Thyroid gland (tissue), 4 donors: ENCODE measurements around the gene COG7. TPM values are rescaled to one million over a fixed set of nuclear protein-coding genes. Genes with fewer than 3 reads are reported as not detected.

Source experiments
- DNase-seq, 2 donors: peaks; one replicate each; pipeline ENCODE4 v3.0.0-alpha.2; 2019
- H3K27ac ChIP-seq, 3 donors: fragments of 200-600 bp; sonication (generic); 1 replicate in 2 of 3; 2 replicates in 1 of 3; pipeline ENCODE4 v1.5.1; 2016 to 2019; ENCODE audit warnings: mild to moderate bottlenecking in 1 of 3, moderate library complexity in 1 of 3
- H3K27me3 ChIP-seq: fragments of 200-600 bp; sonication (generic); one replicate; pipeline ENCODE4 v1.5.1; 2019
- H3K36me3 ChIP-seq, 2 donors: fragments of 200-600 bp; sonication (generic); one replicate each; pipeline ENCODE4 v1.5.1; 2016 to 2019
- H3K4me1 ChIP-seq, 2 donors: fragments of 200-600 bp; sonication (generic); one replicate each; pipeline ENCODE4 v1.5.1; 2017 to 2019
- H3K4me3 ChIP-seq, 3 donors: fragments of 200-600 bp; sonication (generic); replicated peaks in 1 of 3; 1 replicate in 2 of 3; 2 replicates in 1 of 3; pipeline ENCODE4 v1.5.1; 2016; ENCODE audit warnings: mild to moderate bottlenecking in 1 of 3
- H3K9me3 ChIP-seq: fragments of 200-600 bp; sonication (generic); one replicate; pipeline ENCODE4 v1.5.1; 2017
- CTCF ChIP-seq, 6 experiments: fragments of 200-600 bp in 3 of 6; fragments of 450-650 bp in 3 of 6; sonication (generic) in 3 of 6; IDR thresholded peaks; one replicate each; pipeline ENCODE4 v1.5.1; 2016 to 2019; ENCODE audit warnings: antibody characterized with exemption in 6 of 6, mild to moderate bottlenecking in 2 of 6, inconsistent platforms in 1 of 6, moderate library complexity in 1 of 6
- POLR2A ChIP-seq, 2 donors: fragments of 450-650 bp; IDR thresholded peaks; one replicate each; pipeline ENCODE4 v1.6.1; 2017; ENCODE audit warnings: antibody characterized with exemption in 2 of 2, mild to moderate bottlenecking in 2 of 2, moderate library complexity in 1 of 2
- WGBS, 2 donors: methylation state at CpG; one replicate each; pipeline ENCODE4 v1.1.5; 2017; 5-methylcytosine and 5-hydroxymethylcytosine counted together
- intact Hi-C: fragments of 100-400 bp; cut with DNase I; formaldehyde crosslinking; loops from one replicate; pipeline ENCODE4 v1.15.1; 2023
- total RNA-seq, 4 donors: library from RNA; depleted of rRNA; stranded (reverse); fragments of >200 nt; gene quantifications; one replicate each; pipeline ENCODE4 v1.2.3, GENCODE V29; 2016

COG7 gene
- total RNA-seq, 4 donors from 2014 or later = 27.5 to 35.1 (median 30.8) TPM

GRCh38 chr16:23499801-23500200, 46.8 kb upstream of the COG7 start:
- H3K27ac ChIP-seq = peak overlapping the region in 2 of 3 donors; percentile 33 to 40
- no peaks in the 10 kb centered on the region for H3K27me3 ChIP-seq
- intact Hi-C loops = no loop called here
- TF ChIP-seq CTCF (IDR thresholded peaks at IDR 0.05) (no peak), POLR2A (IDR thresholded peaks at IDR 0.05) (no peak)
- H3K4me1 ChIP-seq = peaks cover 71 to 88% of the 10 kb centered on the region in 2 donors
- no peak overlapping the region for H3K4me3 ChIP-seq
- DNase-seq = no peak
- H3K9me3 ChIP-seq = no peaks in the 10 kb centered on the region
- 73 to 86% methylated on average over 7 of the region's 7 CpGs for WGBS, 2 donors
- H3K36me3 ChIP-seq = peaks cover 0 to 9% of the 10 kb centered on the region in 2 donors

GRCh38 chr16:23498863-23499262, 45.9 kb upstream of the COG7 start:
- no peak overlapping the region for H3K4me3 ChIP-seq
- H3K27ac ChIP-seq = peak overlapping the region; percentile 89 to 96 (median 90)
- H3K9me3 ChIP-seq = no peaks in the 10 kb centered on the region
- peak in 1 of 2 donors; percentile 29 for DNase-seq
- H3K4me1 ChIP-seq = peaks cover 69 to 88% of the 10 kb centered on the region in 2 donors
- H3K27me3 ChIP-seq = no peaks in the 10 kb centered on the region
- TF ChIP-seq POLR2A (IDR thresholded peaks at IDR 0.05) = no peak
- no peak for TF ChIP-seq CTCF (IDR thresholded peaks at IDR 0.05)
- H3K36me3 ChIP-seq = peaks cover 3 to 9% of the 10 kb centered on the region in 2 donors
- WGBS, 2 donors = 83 to 89% methylated on average over 11 of the region's 11 CpGs
- intact Hi-C loops = no loop called here

GRCh38 chr16:23497543-23497868, 44.5 kb upstream of the COG7 start:
- intact Hi-C loops = no loop called here
- Histone ChIP-seq H3K27me3 (no peaks in the 10 kb centered on the region), H3K4me3 (no peak overlapping the region), H3K9me3 (no peaks in the 10 kb centered on the region), H3K27ac (peak overlapping the region; percentile 89 to 96 (median 90)), H3K36me3 (peaks cover 11 to 18% of the 10 kb centered on the region in 2 donors), H3K4me1 (peaks cover 73 to 94% of the 10 kb centered on the region in 2 donors)
- 75 to 82% methylated on average over 6 of the region's 6 CpGs for WGBS, 2 donors
- no peak for DNase-seq
- TF ChIP-seq POLR2A (IDR thresholded peaks at IDR 0.05) = no peak
- no peak for TF ChIP-seq CTCF (IDR thresholded peaks at IDR 0.05)

- H3K9me3 ChIP-seq = no peaks in the 10 kb centered on the region
- intact Hi-C loops = no loop called here
- H3K27me3 ChIP-seq = no peaks in the 10 kb centered on the region
- peak; percentile 72 to 78 for DNase-seq
- H3K36me3 ChIP-seq = peaks cover 11 to 18% of the 10 kb centered on the region in 2 donors
- peaks cover 73 to 92% of the 10 kb centered on the region in 2 donors for H3K4me1 ChIP-seq
- H3K4me3 ChIP-seq = no peak overlapping the region
- TF ChIP-seq CTCF (IDR thresholded peaks at IDR 0.05) = no peak
- peak in 1 of 2 donors; percentile 32 for TF ChIP-seq POLR2A (IDR thresholded peaks at IDR 0.05)
- H3K27ac ChIP-seq = peak overlapping the region; percentile 89 to 96 (median 90)
- WGBS, 2 donors = 27% methylated on average over 12 of the region's 12 CpGs
Measured at GRCh38 chr16:23496821-23497542, 44.0 kb upstream of the COG7 start.

- Histone ChIP-seq H3K9me3 (no peaks in the 10 kb centered on the region), H3K4me1 (peaks cover 66 to 92% of the 10 kb centered on the region in 2 donors), H3K27ac (peak overlapping the region; percentile 86 to 90 (median 89)), H3K36me3 (peaks cover 11 to 18% of the 10 kb centered on the region in 2 donors), H3K27me3 (no peaks in the 10 kb centered on the region), H3K4me3 (no peak overlapping the region)
- no peak for DNase-seq
- no peak for TF ChIP-seq CTCF (IDR thresholded peaks at IDR 0.05)
- TF ChIP-seq POLR2A (IDR thresholded peaks at IDR 0.05) = no peak
- WGBS, 2 donors = 92 to 94% methylated on average over 4 of the region's 4 CpGs
- intact Hi-C loops = no loop called here
Measured at GRCh38 chr16:23495671-23496070, 42.7 kb upstream of the COG7 start.
